A673 (cell line): ENCODE measurements around the gene PRRT1.

Experiments used
- CTCF ChIP-seq: fragments of 300-800, 200-600 bp; sonication (generic); conservative IDR thresholded peaks from 2 replicates; pipeline ENCODE4 v1.5.1; 2017; ENCODE audit warnings: low read depth, mild to moderate bottlenecking, antibody characterized with exemption, low read length, moderate library complexity, mixed read lengths
- EZH2 ChIP-seq: fragments of 200-600 bp; sonication (generic); IDR thresholded peaks from 2 replicates; pipeline ENCODE4 v1.6.1; 2017; ENCODE audit warnings: borderline replicate concordance, low read depth, mild to moderate bottlenecking, mixed read lengths, antibody characterized with exemption, low read length; ENCODE audit not compliant: poor library complexity, severe bottlenecking

GRCh38 chr6:32171234-32171633, 19.5 kb upstream of the PRRT1 start:
- TF ChIP-seq CTCF (no peak), EZH2 (no peak)
